CD4-positive, alpha-beta T cell treated with Interleukin-17A for 1 hour (primary cell): ENCODE measurements around the gene TWF2.
A peak's percentile ranks its signal among the peaks of the same experiment; 100 is the strongest.

Source experiments
- DNase-seq: peaks from one replicate; pipeline ENCODE4 v3.0.0-alpha.2; 2020

Gene TWF2

DNA sequence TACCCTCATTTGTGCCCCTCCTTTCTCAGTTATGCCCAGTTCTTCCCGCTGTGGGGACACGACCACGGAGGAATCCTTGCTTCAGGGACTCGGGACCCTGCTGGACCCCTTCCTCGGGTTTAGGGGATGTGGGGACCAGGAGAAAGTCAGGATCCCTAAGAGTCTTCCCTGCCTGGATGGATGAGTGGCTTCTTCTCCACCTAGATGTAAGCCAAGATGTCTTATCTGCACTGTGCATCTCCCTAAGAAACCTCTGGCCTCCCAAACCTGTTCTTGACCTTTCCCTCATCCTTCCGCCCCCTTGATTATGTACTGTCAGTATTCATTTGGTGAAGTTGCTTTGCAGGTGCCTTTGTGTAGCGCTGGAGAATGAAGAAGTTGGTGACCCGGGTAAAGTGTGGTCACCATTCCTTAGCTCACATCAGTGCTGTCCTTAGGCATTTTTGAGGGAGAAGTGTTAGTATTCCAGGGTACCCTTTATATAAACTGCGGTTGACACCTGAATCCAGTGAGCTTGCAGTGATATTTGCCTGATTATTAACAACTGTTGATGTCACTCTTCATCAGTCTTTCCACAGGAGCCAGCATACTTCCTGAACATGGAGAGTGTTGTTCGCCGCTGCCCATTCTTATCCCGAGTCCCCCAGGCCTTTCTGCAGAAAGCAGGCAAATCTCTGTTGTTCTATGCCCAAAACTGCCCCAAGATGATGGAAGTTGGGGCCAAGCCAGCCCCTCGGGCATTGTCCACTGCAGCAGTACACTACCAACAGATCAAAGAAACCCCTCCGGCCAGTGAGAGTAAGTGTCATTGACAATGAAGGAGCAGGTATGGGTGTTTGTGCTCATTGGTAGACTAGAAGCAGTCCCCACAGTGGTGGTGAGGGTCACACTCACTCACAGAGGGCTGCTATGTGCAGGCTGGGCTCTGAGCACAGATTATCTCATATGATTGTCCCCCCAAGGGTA, 40.0 kb downstream of the TWF2 start:
- no peak for DNase-seq

DNA sequence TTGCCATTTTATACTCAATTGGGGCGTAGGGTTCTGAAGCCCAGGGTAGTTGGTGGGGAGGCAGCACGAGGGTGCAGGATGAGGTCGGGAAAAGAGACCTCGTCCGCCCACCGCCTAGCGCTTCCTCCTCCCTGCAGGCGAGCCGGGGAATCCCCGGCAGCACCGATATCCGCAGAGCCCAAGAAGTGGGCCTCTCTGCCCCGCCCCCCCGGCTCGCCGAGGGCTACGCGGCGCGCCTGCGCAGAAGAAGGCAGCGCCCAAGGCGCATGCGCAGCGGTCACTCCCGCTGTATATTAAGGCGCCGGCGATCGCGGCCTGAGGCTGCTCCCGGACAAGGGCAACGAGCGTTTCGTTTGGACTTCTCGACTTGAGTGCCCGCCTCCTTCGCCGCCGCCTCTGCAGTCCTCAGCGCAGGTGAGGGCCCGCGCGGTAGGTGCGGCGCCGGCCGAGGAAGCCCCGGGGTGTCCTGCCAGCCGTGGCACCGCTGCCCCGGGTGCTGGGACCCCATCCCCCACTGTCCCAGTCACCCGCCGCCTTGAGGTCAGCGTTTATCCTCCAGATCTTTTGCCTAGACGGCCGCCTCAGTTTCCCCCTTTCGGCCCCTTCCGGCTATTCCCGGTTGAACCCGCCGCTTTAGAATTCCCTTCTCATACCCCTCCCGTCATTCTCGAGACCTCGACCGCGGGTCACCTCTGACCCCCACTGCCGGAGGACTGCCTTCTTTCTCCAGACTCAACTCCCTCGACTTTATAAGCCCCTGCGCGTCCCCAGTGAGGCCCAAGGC, 40.9 kb downstream of the TWF2 start, which contains the start of gene ALAS1:
TSS of gene ALAS1 (plus strand) at position 319 of the 784 bp plus-strand sequence. CDS start 1,082 bp downstream, outside the sequence.
- DNase-seq, result peak; percentile 93

DNA sequence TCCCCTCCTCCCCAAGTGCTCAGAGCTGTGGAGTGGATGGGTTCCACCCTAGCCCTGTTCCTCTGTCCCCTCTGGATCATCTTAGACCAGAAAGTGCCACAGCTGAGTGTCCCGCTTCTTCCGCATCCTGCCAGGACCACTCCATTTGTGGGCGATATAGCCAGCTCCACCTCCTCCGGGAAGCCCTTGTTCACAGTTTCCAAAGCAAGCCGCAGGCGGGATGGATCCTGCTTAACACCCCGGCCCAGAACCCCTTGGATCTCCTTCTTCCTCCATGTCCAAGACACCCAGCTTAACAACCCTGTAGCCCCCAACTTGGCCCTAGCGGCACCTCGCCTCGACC, 41.5 kb downstream of the TWF2 start:
- no peak for DNase-seq

DNA sequence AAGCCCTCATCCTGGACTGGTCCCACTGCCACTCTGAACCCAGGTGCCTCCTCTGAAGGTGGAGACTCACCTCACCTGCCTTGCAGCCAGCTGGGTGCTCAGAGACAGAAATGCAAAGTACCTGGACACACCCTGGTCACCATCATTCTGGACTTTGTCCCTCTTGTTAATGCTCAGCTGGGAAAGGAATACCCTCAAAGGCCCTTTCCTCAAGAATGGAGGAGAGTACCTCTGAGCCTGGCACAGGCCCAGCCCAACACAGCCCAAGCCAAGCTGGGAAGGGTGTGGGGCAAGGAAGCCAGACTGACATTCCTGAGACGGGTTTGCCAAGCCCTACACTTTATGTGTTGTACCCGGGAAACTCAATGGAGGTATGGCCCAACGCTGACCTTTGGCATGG, 42.0 kb downstream of the TWF2 start:
- DNase-seq, result no peak

DNA sequence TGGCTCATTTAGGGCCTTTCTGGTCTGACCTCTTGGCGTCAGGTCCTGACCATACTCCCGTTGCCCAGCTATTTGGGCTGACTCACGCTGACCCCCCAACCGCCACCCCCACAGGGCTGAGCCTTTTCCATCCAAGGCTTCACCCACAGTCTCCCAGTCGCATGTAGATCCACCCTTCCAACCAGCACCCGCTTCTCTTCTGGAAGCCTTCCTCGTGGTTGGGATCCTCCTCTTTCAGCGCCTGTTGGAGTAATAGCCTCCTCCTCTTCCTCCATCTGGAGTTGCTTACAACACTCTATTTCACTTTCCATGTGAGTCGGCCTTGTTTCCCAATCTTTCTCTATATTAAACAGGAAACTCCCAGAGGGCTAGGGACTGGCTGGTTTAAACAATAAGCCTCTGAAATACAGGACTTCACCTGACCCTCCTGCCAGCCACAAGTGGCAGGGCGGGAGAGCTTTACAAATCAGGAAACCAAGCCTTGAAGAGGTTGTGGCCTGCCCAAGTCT, 43.1 kb downstream of the TWF2 start:
- no peak for DNase-seq

DNA sequence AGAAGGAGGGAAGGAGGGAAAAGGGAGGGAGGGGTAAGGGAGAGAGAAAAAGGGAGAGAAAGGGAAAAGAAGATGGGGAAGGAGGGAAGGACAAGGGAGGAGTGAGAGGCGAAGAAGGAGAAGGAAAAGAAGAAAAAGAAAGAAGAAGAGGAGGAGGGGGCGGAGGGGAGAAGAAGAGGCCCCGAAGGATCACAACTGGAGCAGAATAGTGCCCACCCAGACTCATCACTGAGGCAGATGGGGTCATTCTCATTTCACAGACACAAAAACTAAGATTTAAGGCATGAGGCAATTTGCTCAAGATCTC, 43.7 kb downstream of the TWF2 start:
- no peak for DNase-seq

DNA sequence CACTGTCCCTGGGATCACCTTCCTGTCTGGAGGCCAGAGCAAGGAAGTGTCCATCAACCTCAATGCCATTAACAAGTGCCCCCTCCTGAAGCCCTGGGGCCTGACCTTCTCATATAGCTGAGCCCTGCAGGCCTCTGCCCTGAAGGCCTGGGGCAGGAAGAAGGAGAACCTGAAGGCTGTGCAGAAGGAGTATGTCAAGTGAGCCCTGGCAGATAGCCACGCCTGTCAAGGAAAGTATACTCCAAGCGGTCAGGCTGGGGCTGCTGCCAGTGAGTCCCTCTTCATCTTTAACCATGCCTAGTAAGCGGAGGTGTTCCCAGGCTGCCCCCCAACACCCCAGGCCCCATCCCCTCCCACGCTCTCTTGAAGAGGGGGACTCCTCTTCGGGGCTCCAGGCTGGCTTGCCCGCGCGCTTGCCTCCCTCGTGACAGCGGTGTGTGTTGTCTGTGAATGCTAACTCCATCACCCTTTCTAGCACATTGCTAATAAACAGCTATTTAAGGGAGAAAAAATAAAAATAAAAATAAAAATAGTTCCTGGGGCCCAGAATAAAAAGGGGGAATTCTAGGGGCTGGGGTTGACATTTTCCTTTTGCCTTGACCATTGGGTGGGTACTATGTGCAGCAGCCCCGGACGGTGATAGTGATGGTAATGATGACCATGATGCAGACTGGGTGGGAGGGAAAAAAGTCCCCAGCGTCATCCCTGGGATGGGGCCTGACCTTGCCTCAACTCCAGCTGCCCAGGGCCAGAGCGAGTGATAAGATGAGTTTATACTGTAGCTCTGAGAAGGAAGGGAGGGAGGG, 44.3 kb downstream of the TWF2 start:
- DNase-seq, result no peak

DNA sequence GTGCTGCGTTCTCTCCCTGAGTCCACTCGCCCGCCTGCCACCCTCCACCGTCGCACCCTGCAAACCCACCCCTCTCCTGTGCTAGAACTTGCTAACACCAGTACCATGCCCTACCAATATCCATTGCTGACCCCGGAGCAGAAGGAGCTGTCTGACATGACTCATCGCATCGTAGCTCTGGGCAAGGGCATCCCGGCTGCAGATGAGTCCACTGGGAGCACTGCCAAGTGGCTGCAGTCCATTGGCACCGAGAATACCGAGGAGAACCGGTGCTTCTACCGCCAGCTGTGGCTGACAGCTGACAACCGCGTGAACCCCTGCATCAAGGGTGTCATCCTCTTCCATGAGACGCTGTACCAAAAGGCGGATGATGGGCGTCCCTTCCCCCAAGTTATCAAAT, 45.9 kb downstream of the TWF2 start:
- no peak for DNase-seq

DNA sequence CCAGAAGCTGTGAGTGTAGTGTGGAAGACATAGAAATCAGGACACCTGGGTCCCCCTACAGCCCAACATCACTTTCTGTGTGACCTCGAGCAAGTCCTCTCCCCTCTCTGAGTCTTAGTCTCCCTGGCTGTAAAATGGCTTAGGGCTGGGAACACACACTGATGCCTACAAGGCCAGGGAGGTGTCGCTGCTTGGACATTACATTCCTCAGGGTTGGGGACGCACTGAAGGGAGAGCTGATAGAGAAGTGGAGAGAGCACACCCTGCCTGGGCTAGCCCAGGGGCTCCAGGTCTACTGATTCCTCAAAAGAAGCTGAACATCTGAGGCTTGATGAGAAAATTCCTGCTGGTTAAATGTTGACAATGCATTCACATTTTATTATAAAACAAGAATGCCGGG, 47.3 kb downstream of the TWF2 start:
- DNase-seq, result no peak

DNA sequence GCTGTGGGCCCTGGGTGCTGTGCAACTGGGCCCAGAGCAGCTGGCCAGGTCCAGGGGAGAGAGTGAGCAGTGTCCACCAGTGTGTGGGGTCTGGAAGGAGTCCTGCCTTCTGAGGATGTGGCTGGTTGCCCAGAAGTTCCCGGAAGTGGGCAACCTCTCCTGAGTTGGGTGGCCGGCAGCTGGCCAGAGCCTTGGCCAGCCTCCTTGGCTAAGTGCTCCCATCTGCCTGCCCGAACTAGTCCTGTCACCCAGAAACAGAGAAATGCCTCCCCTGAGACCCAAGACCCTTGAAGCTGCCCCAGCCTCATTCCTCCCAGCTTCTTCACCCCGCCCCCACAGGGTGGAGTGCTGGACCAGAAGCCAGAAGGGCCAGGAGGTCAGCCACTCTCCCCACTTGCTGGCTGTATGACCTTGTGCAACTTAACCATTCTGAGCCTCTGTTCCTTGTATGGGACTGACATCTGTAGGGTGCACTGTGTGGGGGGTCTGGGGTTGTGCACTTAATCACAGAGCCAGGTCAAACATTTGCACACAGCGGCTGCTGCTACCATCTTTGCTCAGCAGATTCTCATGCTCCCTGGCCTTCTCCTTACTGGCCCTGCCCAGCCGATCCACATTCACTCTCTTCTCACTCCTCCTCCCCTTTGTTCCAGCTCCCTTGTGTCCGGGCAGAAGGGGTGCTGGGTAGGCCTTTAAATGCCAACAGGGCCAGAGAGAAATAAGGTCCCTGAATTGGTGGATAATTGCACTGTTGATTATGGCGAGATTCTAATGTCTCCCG, 48.5 kb downstream of the TWF2 start:
- no peak for DNase-seq

DNA sequence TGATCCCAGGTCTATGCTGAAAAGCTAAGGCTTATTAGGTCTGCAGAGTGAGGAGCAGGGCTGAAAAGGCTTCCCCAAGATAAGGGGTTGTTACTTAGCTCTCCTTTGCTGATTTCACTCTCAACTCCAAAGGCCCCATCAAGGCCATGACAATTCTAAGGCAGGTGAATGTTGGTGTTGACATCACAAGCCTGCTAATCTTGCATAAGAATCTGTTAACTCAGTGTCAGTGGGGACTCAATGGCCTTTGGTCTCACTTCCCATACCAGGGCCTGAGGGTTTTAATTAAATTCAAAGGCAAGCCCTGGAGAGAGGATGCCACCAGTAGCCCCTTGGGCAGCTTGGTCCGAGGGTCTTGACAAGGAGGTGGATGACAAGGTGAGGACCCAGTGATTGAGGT, 50.4 kb downstream of the TWF2 start:
- no peak for DNase-seq

DNA sequence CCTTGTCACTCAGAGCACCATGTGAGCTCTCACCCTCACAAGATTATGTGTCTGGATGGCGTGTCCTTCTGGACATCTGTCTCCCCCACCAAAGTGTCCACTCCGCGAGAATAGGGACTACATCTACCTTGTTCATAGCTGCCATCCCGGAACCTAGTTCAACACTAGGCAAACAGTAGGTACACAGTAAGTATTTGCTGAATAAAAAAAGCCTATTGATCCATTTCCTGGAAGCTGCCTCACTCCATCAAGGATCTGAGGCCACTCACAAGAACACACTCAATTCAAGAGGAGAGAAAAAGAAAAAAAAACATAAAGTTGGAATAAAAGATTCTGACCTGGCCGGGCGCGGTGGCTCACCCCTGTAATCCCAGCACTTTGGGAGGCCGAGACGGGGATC, 52.2 kb downstream of the TWF2 start:
- no peak for DNase-seq

DNA sequence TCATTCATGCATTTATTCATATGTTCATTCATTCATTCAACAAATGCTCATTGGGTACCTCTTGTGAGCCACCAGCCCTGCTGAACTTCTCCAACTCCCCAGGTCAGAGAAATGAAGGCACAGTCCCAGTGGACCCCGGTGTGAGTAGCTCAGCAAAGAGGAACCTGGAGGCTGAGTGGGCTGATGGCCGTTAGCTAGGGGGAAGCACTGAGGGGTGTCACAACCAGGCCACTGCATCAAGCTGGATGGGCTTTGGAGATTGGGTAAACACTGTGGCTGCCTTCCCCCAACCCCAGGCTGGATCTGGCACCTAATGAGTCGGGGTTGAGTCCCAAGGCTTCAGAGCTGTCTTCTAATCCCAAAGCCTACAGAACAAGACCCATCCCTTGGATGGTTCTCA, 53.1 kb downstream of the TWF2 start:
- no peak for DNase-seq

DNA sequence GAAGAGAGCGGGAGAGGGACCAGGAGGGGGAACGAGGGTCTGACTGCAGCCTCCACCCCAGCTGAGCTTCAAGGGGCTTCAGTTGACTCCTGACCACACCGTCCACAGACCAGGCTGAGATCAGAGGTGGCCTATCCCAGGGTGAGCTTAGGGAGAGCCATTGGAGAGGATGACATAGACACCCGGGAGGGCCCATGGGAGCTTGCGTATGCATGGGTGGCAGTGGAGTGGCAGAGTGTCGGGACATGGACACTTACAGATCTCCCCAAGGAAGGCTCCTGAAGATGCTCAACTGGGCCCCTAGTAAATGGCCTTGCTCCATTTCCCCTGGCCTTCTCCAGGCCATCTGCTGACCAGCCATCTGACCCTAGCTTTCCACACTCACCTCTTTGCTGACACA, 53.6 kb downstream of the TWF2 start:
- DNase-seq, result no peak

DNA sequence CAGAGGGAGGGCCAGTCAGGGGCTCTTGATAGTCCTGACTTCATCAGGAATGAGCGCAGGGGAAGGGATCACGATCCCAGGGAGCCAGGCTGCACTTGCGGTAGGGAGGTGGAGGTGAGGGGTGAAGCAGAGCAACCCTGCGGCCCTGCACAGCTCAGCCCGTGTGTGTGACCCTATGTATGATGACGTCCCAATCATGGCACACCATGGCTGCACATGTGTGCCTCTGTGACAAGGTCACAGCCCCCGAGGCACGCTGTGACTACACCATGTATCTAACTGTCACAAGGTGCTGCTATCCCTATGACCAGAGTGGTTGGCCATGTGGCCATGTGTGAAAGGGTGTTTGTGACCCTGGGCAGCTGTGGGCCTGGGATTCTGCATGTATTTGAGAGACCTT, 54.3 kb downstream of the TWF2 start:
- no peak for DNase-seq

DNA sequence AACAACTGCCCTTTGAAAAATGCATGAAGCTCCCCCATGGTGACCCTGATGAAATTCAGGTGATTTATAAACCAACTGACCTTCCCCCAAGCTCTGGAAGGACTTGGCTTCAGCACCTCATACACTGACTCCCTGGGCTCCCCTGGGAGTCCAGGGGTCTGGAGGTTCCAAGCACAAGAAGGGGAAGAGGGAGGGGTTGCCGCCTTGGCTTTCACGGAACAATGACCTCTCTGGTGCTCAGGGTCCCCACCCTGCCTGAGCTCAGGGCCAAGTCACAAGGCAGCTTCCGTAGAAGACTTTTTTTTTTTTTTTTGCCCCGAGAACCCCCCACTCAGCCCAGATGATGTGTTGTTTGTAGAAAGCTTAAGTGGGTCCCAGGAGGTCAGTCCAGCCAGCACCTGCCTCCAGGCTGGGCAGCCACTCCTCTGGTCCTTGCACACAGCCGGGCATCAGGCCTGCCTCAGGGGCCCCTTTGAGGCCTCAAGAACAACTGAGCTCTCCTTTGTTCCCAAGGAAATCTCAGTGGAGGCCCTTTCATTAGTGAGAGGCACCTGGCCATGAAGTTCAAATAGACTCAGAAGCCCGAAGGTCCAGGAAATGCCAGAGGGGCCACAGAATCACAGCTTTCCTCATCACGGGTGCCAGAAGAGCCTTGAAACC, 55.0 kb downstream of the TWF2 start:
- DNase-seq, result no peak

DNA sequence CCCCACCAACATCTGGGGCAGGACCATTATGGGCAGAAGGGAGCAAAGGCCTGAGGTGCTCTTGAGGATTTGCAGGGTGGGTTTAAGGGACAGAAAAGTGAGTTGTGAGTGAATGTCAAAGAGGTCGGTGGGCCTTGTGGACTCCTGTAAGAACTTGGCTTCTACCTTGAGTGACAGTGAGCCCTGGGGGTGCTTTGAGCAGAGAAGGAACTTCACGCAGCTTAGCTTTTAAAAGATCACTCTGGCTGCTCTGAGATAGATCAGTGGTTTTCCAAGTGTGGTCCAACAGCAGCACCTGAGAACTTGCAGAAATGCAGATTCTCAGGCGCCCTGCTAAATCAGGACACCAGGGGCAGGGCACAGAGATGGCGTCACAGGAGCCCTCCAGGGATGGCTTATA, 56.3 kb downstream of the TWF2 start:
- DNase-seq, result no peak

DNA sequence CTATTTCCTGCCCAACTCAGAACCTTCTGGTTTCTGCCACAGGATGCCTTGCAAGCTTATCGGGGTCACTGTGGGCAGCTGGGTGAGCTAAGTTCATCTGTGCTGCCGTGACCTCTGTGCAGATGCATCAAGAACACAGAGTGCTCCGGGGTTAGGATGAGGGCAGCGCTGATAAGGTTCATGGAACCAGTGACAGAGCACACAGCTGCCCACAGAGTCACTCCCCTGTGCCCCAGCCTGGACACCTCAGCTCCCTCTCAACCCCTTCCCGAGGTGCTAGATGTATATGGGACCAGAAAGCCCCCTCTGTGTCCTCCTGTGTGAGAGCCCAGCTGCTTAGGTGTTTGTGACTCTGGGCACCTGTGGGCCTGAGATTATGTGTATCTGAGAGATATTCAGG, 56.8 kb downstream of the TWF2 start:
- no peak for DNase-seq

DNA sequence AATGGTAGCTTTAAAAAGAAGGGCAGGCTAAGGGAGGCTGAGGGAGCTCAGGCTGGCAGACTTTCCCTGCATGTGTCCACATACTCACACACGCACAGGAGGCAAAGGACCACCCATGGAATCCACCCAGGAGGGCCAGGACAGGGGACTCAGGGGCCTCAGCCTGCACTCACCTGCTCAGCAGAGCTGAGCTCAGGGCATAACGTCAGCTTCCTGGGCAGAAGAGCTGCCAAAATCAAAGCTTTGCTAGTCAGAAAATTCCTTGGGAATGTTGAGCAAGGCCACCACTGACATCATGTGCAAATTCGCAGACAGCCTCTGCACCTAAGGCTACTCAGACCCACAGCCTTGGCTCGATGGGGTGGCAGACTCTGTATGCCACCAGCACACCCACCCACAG, 57.4 kb downstream of the TWF2 start:
- DNase-seq, result no peak
